GM12891 (cell line): ENCODE results near the gene NTN3.

Experiments
- PAX5 ChIP-seq: IDR thresholded peaks from 2 replicates; pipeline ENCODE4 v1.6.1; 2011; ENCODE audit warnings: low read length, moderate library complexity, mild to moderate bottlenecking; ENCODE audit not compliant: insufficient read depth, severe bottlenecking
- POLR2A ChIP-seq: IDR thresholded peaks from 2 replicates; pipeline ENCODE4 v1.6.1; 2011; ENCODE audit warnings: low read depth, low read length, control low read depth
- POLR2AphosphoS5 ChIP-seq: IDR thresholded peaks from 2 replicates; pipeline ENCODE4 v1.6.1; 2011; ENCODE audit warnings: low read depth, low read length, control low read depth
- SPI1 ChIP-seq: IDR thresholded peaks from 2 replicates; pipeline ENCODE4 v1.6.1; 2011; ENCODE audit warnings: low read depth, low read length, control low read depth
- TAF1 ChIP-seq: IDR thresholded peaks from 2 replicates; pipeline ENCODE4 v1.6.1; 2011; ENCODE audit warnings: low read depth, low read length, control low read depth

DNA sequence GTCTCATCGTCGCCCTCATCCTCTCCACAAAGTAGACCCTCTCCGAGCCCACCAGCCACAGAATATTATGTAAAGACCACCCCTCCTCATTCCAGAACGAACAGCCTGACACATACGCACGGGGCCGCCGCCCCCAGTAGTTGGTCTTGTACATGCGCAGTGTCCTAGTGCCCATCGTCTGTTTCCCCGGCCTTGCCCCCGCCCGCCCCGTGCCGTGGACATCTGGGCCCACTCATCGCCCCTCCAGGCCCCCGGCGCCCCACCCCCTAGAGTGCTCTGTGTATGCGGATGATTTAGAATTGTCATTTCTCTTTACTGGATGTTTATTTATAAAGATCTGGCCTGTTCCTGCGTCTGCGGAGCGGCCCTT is 48.6 kb downstream of the NTN3 start:
- no peak for TF ChIP-seq POLR2AphosphoS5
- no peak for TF ChIP-seq PAX5
- no peak for TF ChIP-seq POLR2A
- TF ChIP-seq TAF1, result no peak
- no peak for TF ChIP-seq SPI1
